ENCODE data around the gene GJC2. TPM values are rescaled to one million over a fixed set of nuclear protein-coding genes. Genes with fewer than 3 reads are reported as not detected.
A peak's percentile ranks its signal among the peaks of the same experiment; 100 is the strongest.

Gene GJC2
- total RNA-seq, 1 donor from 2014 or later: 1.1 TPM

DNA sequence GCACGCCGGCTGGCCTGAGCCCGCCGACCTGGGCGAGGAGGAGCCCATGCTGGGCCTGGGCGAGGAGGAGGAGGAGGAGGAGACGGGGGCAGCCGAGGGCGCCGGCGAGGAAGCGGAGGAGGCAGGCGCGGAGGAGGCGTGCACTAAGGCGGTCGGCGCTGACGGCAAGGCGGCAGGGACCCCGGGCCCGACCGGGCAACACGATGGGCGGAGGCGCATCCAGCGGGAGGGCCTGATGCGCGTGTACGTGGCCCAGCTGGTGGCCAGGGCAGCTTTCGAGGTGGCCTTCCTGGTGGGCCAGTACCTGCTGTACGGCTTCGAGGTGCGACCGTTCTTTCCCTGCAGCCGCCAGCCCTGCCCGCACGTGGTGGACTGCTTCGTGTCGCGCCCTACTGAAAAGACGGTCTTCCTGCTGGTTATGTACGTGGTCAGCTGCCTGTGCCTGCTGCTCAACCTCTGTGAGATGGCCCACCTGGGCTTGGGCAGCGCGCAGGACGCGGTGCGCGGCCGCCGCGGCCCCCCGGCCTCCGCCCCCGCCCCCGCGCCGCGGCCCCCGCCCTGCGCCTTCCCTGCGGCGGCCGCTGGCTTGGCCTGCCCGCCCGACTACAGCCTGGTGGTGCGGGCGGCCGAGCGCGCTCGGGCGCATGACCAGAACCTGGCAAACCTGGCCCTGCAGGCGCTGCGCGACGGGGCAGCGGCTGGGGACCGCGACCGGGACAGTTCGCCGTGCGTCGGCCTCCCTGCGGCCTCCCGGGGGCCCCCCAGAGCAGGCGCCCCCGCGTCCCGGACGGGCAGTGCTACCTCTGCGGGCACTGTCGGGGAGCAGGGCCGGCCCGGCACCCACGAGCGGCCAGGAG, 8.6 kb downstream of the GJC2 start:
- peaks cover 7% of the 10 kb centered on the region for H3K27me3 ChIP-seq (ENCODE audit: insufficient read depth, low read length)
- H3K36me3 ChIP-seq (ENCODE audit: insufficient read depth, low read length): no peaks in the 10 kb centered on the region
- peak overlapping the region; percentile 15 for H3K4me2 ChIP-seq (ENCODE audit: low read length)
- no peak overlapping the region for H3K4me3 ChIP-seq (ENCODE audit: insufficient read depth, low read depth, low read length)
- no peak overlapping the region for H3K27ac Mint-ChIP-seq (ENCODE audit: unreplicated experiment)
- H3K4me1 ChIP-seq (ENCODE audit: insufficient read depth, low read length): peaks cover 14% of the 10 kb centered on the region
- H3K27me3 Mint-ChIP-seq (ENCODE audit: low read depth, unreplicated experiment): peaks cover 3% of the 10 kb centered on the region
- no peak overlapping the region for H3K27ac ChIP-seq (ENCODE audit: low read depth, low read length)
- FAIRE-seq: no peak
- no peaks in the 10 kb centered on the region for H3K9me3 Mint-ChIP-seq (ENCODE audit: unreplicated experiment)
- peak; percentile 94 for TF ChIP-seq EZH2 (IDR thresholded peaks at IDR 0.05; ENCODE audit: insufficient read depth, low read length)
- TF ChIP-seq, protein P1, sequence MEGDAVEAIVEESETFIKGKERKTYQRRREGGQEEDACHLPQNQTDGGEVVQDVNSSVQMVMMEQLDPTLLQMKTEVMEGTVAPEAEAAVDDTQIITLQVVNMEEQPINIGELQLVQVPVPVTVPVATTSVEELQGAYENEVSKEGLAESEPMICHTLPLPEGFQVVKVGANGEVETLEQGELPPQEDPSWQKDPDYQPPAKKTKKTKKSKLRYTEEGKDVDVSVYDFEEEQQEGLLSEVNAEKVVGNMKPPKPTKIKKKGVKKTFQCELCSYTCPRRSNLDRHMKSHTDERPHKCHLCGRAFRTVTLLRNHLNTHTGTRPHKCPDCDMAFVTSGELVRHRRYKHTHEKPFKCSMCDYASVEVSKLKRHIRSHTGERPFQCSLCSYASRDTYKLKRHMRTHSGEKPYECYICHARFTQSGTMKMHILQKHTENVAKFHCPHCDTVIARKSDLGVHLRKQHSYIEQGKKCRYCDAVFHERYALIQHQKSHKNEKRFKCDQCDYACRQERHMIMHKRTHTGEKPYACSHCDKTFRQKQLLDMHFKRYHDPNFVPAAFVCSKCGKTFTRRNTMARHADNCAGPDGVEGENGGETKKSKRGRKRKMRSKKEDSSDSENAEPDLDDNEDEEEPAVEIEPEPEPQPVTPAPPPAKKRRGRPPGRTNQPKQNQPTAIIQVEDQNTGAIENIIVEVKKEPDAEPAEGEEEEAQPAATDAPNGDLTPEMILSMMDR (IDR thresholded peaks at IDR 0.05; ENCODE audit: insufficient read depth, low read depth, low read length): no peak
- H3K79me2 ChIP-seq (ENCODE audit: insufficient read depth, low read length): no peaks in the 10 kb centered on the region
- H3K4me3 Mint-ChIP-seq (ENCODE audit: unreplicated experiment): no peak overlapping the region
- H2AFZ ChIP-seq (ENCODE audit: low read depth, low read length): no peak overlapping the region
- no peak for DNase-seq (ENCODE audit: low read depth)
- H3K4me1 Mint-ChIP-seq (ENCODE audit: low read depth, unreplicated experiment): no peaks in the 10 kb centered on the region
- no peak overlapping the region for H3K9ac ChIP-seq (ENCODE audit: low read length)
- H3K9me3 ChIP-seq (ENCODE audit: insufficient read depth, low read depth, low read length): peaks cover 3% of the 10 kb centered on the region
- H3K36me3 Mint-ChIP-seq (ENCODE audit: low read depth, unreplicated experiment): peaks cover 2% of the 10 kb centered on the region
- H4K20me1 ChIP-seq (ENCODE audit: insufficient read depth, low read length): peaks cover 13% of the 10 kb centered on the region

DNA sequence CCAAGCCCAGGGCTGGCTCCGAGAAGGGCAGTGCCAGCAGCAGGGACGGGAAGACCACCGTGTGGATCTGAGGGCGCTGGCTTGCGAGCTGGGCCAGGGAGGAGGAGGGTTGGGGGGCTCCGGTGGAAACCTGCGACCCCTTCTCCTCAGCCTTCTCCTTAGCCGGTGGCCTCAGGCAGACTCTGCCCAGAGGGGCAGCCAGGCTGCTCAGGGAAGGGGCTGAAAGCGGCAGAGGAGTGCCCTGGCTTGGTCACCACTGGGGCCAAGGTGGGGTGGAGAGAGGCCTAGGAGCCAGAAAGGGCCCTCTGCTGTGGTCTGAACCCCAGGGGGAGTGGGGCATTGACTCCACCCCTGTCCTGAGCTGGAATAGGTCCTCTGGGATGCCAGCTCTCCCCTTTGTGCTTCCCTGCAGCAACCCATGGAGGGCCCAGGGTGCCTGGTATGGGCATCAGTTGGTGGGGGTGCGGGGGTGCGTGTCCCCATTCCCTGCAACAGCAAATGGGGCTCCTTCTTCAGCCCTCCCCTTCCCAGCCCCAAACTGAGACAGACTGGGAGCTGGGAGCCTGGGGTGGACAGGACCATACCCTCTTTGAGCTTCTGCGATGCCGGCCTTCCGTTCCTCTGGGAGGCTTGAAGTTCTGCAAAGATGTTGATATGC, 9.4 kb downstream of the GJC2 start:
- H4K20me1 ChIP-seq (ENCODE audit: insufficient read depth, low read length): peaks cover 12% of the 10 kb centered on the region
- H3K27ac ChIP-seq (ENCODE audit: low read depth, low read length): no peak overlapping the region
- H3K36me3 Mint-ChIP-seq (ENCODE audit: low read depth, unreplicated experiment): peaks cover under 1% of the 10 kb centered on the region
- no peaks in the 10 kb centered on the region for H3K9me3 Mint-ChIP-seq (ENCODE audit: unreplicated experiment)
- H3K79me2 ChIP-seq (ENCODE audit: insufficient read depth, low read length): no peaks in the 10 kb centered on the region
- peaks cover 3% of the 10 kb centered on the region for H3K9me3 ChIP-seq (ENCODE audit: insufficient read depth, low read depth, low read length)
- H3K4me3 Mint-ChIP-seq (ENCODE audit: unreplicated experiment): no peak overlapping the region
- H3K27ac Mint-ChIP-seq (ENCODE audit: unreplicated experiment): no peak overlapping the region
- H2AFZ ChIP-seq (ENCODE audit: low read depth, low read length): no peak overlapping the region
- H3K4me2 ChIP-seq (ENCODE audit: low read length): no peak overlapping the region
- no peaks in the 10 kb centered on the region for H3K36me3 ChIP-seq (ENCODE audit: insufficient read depth, low read length)
- H3K9ac ChIP-seq (ENCODE audit: low read length): no peak overlapping the region
- no peak for FAIRE-seq
- peaks cover 3% of the 10 kb centered on the region for H3K27me3 Mint-ChIP-seq (ENCODE audit: low read depth, unreplicated experiment)
- H3K4me3 ChIP-seq (ENCODE audit: insufficient read depth, low read depth, low read length): no peak overlapping the region
- H3K4me1 Mint-ChIP-seq (ENCODE audit: low read depth, unreplicated experiment): no peaks in the 10 kb centered on the region
- H3K4me1 ChIP-seq (ENCODE audit: insufficient read depth, low read length): peaks cover 18% of the 10 kb centered on the region
- peaks cover 7% of the 10 kb centered on the region for H3K27me3 ChIP-seq (ENCODE audit: insufficient read depth, low read length)
- DNase-seq (ENCODE audit: low read depth): no peak
- TF ChIP-seq, protein P1 (IDR thresholded peaks at IDR 0.05; ENCODE audit: insufficient read depth, low read depth, low read length): no peak
- TF ChIP-seq EZH2 (IDR thresholded peaks at IDR 0.05; ENCODE audit: insufficient read depth, low read length): peak; percentile 39
